ENCODE measurements around the gene ZNF384.
"Not testable (repeated sequence)": the region's sequence is repeated elsewhere in the genome, so short reads cannot be mapped to it uniquely, and the experiment has no call there.

The ZNF384 gene

DNA sequence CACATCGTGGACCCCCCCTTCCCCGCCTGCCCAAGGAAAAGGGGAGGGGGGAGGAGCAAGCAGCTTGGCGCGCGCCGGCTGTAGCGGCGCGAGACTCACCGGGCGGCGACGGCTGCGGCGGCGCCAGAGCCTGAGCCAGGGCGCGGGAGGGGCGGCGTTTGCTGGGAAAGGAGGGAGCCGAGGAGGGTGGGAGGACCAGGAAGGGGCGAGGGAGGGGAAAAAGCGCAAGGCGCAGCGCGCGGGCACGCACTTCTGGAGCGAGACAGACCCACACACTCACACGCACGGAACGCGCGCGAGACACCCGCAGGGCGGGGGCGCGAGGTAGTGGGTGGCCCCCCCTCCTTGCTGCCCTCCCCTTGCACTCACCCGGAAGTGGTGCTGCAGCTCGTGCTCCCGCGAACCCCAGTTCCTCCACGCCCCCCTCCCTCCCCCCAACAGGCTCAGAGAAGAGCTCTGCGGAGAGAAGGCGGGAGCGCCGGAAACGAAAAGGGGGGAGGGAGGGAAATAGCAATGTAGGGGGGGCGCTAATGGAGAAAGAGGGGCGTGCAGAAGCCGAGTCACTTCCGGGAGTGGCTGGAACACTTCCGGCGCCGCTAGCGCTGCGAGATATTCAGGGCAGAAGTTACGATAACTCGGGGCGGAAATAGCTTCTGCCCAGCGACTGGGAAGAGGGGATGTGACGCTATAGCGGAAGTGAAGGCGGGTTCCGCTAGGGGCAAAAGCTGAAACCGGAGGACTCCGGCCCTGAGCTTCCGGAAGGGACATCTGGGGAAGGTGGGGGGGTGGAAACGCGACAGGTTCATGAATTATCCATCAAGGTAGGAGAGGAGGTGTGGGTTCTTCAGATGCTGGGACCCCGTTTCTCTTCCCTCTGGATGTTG lies at the start of gene ZNF384:
Gene ZNF384, minus strand, starts transcription at position 377 of the 884 bp plus-strand sequence. CDS start 9,855 bp downstream, outside the sequence.
- peak; percentile 93 for DNase-seq (ENCODE audit: low spot score)

DNA sequence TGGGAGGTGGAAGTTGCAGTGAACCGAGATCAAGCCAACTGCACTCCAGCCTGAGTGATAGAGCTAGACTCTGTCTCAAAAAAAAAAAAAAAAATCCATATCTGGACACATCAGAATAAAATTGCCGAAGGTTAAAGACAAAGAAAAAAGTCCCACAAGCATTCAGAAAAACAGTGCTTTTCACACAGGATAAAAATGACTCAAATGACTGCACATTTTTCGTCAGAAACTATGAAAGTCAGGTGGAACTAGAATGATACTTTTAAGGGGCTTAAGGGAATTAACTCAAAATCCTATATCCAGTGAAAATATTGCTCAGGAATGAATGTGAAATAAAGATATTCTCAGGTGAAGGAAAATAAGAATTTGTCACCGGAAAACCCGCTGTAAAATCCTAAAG lies 47.6 kb upstream of the ZNF384 start:
- DNase-seq (ENCODE audit: low spot score) = no peak

DNA sequence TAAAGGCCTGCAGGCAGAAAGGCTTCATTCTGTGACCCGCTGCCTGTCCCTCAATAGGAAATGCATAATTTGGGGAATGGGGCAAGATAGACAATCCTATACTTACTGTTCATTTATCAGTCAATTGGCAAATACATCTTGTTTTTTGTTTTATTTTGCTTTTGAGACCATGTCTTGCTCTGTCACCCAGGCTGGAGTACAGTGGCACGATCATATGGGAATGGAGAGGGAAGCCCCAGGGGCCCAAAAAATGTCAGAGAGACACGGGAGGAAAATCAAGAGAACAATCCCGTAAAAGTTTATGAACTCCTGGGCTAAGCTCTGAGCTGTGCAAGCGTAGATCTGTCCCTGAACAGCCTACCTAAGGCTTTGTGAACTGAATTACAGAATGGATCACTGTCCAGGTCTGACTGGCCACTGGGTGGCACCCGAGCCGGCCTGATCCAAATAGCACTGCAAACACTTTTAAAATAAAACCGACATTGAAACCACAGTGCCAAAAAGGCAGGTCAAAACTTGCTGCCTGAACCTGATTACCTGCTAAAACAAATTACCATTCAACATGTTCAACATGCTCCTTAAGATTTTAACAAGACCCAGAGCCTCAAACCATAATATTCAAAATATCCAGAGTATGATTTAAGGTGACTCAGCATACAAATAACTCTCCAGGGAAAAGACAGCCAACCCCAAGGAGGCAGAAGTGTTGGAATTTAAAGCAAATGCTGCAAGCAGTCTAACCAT lies 46.4 kb upstream of the ZNF384 start:
- no peak for DNase-seq (ENCODE audit: low spot score)

DNA sequence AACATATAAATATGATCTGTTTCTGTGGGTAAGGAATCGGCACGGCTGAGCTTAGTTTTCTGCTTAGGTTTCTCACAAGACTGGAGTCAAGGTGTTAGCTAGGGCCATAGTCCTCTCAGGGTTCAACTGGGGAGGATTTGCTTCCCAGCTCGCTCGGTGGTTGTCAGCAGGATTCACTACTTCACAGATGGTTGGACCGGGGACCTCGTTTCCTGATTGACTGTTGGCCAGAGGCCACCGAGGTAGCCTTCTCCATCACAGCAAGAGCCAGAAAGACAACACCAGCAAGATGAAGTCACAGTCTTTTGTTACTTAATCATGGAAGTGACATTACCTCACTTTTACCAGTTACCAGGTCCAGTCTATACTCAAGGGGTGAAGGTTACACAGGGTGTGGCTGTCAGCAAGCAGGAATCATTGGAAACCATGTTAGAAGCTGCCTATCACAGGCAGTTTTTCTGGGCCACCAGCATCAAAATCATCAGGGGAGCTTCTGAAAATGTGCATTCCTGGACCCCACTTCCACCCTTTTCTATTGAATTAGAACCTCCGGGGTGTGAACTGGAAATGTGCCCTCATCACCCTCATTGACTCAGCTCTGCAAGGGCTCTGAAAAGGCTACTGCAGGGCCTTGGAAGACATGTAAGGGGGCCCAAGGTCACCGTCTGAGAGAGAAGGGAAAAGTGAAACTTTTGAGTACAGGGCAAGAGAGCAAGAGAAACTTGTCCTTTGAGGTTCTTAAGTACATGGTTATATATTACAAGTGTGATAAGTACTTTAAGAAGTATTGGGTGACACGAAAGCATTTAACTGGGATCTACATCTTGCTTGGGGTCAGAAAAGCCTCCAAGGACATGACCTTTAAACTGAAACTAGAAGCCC lies 45.6 kb upstream of the ZNF384 start:
- no peak for DNase-seq (ENCODE audit: low spot score)

DNA sequence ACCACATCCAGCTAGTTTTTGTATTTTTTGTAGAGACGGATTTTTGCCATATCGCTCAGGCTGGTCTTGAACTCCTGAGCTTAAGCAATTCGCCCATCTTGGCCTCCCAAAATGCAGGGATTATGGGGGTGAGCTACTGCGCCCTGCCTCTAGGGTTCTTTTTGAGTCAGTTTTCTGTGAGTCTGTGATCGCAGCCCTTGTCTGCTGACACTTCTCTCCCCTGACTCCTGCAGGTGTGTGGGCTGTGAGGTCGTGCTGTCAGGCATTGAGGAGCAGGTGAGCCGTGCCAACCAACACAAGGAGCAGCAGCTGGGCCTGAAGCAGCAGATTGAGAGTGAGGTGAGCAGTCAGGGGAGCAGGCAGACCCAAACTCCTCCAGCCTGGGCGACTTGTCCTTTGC lies 41.0 kb upstream of the ZNF384 start:
- no peak for DNase-seq (ENCODE audit: low spot score)

DNA sequence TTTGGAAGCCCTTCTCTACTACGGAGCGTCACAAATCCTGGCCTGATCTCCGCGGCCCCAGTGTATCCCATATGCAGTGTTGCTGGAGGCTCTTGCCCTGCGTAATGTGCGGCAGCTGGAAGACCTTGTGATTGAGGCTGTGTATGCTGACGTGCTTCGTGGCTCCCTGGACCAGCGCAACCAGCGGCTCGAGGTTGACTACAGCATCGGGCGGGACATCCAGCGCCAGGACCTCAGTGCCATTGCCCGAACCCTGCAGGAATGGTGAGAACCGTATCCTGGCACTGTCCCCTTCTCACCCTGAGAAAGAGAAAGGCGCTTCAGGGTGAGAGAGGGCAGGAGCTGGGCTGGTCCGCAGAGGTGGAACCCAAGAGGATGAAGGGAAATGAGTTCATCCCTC lies 40.0 kb upstream of the ZNF384 start:
- no peak for DNase-seq (ENCODE audit: low spot score)

DNA sequence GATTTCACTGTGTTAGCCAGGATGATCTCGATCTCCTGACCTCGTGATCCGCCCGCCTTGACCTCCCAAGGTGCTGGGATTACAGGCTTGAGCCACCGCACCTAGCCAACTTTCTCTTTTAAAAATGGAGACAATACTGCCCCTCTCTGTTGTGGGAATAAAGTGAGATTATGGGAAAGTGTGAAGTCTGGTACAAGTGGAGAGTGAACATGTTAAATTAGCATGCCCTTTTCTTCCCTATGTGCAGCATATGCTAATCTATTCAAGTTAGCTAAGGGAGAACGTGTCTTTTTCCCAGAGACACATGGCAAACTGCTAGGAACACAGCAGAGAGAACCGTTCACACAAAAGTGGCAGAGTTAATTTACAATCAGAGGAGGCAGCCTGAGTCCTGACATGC lies 36.2 kb upstream of the ZNF384 start:
- no peak for DNase-seq (ENCODE audit: low spot score)

DNA sequence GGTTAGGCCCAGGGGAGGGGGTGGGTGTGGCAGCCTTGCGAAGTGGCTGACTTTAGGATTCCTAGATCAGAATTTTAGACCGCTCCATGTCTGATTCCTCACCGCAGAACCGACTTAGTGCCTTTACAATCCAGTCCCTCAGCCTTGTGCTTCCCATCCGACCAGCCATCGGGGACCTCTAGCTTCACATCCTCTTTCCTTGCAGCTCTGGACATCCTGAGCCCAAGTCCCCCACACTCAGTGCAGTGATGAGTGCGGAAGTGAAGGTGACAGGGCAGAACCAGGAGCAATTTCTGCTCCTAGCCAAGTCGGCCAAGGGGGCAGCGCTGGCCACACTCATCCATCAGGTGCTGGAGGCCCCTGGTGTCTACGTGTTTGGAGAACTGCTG lies 35.2 kb upstream of the ZNF384 start:
- no peak for DNase-seq (ENCODE audit: low spot score)

DNA sequence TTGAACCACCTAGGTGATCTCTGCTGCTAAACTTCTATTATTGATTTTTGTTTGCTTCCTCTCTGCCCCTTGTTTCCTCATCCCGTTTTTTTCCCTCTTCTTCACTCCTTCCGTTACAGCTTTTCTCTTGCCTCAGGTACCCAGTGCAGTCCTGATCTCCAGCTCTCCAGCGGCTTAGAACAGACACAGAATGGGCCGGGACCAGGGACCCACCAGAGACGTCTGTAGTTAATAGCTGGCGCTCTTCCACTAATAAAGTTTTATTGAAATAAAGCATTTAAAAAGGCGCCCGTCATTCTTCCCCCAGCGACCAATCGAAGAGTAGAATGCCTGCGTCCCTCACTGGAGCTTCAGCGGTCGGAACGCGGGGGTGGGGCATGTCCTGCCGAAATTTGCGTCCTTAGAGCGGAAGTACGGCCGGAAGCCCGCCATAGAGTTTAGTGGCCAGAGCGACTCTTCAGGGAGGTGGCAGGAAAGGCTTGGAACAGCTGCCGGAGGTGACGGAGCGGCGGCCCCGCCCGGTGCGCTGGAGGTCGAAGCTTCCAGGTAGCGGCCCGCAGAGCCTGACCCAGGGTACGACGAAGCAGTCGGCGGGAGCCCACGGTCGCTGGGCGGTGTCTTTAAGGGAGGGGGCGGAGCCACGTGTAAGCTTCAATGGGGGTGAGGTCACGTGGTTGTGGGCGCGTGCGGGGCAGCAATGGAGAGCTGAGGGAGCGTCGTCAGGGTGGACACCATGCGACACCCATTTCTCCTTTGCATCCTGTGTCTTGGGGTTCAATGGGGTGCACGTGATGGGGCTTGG lies 34.6 kb upstream of the ZNF384 start, which contains the start of gene COPS7A:
Gene COPS7A, plus strand, starts transcription at position 440 of the 802 bp plus-strand sequence. CDS start 611 bp downstream, outside the sequence.
- peak; percentile 96 for DNase-seq (ENCODE audit: low spot score)

DNA sequence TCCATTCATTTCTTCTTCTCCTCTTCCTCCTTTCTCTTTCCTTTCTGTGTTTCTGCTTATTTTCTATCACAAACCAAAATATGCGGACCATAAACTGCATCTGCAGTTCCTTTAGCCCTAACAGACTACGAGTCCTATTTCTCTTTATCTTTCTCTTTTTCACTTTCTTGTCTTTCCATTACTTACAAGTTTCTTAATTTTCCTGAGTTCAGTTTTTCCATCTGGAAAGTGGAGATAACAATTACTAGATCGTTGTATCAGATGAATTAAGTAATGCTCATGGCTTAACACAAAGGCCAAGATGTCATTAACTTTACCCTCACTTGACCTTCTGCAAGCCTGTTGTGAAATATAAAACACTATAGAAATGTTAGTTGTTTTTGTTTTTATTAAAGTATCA lies 33.7 kb upstream of the ZNF384 start:
- no peak for DNase-seq (ENCODE audit: low spot score)

DNA sequence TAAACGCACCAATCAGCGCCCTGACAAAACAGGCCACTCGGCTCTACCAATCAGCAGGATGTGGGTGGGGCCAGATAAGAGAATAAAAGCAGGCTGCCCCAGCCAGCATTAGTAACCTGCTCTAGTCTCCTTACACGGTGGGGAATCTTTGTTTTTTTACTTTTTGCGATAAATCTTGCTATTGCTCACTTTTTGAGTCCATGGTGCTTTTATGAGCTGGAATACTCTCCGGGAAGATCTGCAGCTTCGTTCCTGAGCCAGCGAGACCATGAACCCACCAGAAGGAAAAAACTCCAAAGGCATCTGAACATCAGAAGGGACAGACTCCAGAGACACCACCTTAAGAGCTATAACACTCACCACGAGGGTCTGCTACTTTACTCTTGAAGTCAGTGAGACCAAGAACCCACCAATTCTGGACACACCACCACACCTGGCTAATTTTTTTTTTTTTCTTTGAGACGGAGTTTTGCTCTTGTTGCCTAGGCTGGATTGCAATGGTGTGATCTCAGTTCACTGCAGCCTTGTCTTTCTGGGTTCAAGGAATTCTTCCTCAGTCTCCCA lies 27.8 kb upstream of the ZNF384 start:
- no peak for DNase-seq (ENCODE audit: low spot score)

DNA sequence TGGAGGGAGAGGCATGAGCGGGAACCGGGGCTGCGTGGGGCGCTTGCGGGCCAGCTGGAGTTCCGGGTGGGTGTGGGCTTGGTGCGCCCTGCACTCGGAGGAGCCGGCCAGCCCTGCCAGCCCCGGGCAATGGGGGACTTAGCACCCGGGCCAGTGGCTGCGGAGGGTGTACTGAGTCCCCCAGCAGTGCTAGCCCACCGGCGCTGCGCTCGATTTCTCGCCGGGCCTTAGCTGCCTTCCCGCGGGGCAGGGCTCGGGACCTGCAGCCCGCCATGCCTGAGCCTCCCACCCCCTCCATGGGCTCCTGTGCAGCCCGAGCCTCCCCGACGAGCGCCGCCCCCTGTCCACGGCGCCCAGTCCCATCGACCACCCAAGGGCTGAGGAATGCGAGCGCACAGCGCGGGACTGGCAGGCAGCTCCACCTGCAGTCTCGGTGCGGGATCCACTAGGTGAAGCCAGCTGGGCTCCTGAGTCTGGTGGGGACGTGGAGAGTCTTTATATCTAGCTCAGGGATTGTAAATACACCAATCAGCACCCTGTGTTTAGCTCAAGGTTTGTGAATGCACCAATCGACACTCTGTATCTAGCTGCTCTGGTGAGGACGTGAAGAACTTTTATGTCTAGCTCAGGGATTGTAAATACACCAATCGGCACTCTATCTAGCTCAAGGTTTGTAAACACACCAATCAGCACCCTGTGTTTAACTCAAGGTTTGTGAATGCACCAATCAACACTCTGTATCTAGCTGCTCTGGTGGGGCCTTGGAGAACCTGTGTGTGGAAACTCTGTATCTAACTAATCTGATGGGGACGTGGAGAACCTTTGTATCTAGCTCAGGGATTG lies 27.1 kb upstream of the ZNF384 start:
- not testable (repeated sequence) for DNase-seq (ENCODE audit: low spot score)

DNA sequence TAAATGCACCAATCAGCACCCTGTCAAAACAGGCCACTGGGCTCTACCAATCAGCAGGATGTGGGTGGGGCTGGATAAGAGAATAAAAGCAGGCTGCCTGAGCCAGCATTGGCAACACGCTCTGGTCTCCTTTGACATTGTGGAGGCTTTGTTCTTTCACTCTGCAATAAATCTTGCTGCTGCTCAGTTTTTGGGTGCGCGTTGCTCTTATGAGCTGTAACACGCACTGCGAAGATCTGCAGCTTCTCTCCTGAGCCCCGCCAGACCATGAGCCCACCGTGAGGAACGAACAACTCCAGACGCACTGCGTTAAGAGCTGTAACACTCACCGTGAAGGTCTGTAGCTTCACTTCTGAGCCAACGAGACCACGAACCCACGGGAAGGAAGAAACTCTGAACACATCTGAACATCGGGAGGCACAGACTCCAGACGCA lies 19.8 kb upstream of the ZNF384 start:
- no peak for DNase-seq (ENCODE audit: low spot score)

DNA sequence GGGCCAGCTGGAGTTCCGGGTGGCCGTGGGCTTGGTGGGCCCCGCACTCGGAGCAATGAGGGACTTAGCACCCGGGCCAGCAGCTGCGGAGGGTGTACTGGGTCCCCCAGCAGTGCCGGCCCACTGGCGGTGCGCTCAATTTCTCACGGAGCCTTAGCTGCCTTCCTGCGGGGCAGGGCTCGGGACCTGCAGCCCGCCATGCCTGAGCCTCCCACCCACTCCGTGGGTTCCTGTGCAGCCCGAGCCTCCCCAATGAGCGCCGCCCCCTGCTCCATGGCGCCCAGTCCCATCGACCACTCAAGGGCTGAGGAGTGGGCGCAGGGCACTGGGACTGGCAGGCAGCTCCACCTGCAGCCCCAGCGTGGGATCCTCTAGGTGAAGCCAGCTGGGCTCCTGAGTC lies 19.2 kb upstream of the ZNF384 start:
- not testable (repeated sequence) for DNase-seq (ENCODE audit: low spot score)

DNA sequence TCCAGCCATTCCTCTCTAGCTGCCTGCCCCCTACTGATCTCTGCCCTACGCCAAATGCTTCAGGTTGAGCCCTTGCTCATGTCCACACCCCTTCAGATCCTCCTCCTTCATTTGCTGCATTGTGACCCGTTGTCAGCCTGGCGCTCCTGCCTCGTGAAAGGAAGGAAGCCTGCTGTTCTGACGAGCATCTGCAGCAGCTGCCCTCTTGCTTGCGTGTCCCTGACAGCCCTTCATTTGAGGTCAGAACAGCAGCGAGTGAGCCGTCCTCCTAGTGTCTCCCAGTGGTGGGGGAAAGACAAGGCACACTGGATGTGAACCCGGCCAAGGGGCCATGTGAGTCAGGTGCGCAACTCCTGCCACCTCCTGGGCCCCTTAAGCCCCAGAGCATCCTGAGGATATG lies 14.5 kb upstream of the ZNF384 start:
- no peak for DNase-seq (ENCODE audit: low spot score)

DNA sequence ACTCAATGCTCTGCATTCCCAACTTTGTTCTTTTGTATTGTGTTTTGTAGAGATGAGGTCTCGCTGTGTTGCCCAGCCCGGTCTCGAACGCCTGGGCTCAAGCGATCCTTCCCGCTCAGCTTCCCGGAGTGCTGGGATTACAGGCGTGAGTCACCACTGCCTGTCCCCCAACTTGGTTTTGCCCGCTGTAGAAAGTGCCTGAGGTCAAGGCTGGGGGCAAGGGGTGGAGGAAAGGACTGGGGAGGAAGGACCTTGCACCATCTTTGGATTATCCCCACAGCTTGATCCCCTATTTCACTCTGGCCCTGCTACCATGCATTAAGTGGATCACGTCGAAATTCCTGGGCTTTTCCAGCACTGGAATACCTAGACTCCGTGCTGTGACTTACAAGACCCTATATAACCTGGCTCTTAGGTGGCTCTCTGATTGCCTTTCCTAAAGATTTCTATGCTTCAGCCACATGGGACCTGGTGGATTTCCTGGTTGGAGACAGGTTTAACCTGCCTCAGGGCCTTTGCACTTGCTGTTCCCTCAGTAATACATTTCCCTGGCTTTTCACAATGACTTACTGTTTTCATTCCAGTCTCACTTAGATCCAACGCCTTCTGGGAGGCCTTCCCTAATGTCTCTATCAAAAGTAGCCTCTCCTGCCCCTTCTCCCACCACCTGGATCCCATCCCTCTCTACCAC lies 12.0 kb upstream of the ZNF384 start:
- no peak for DNase-seq (ENCODE audit: low spot score)

DNA sequence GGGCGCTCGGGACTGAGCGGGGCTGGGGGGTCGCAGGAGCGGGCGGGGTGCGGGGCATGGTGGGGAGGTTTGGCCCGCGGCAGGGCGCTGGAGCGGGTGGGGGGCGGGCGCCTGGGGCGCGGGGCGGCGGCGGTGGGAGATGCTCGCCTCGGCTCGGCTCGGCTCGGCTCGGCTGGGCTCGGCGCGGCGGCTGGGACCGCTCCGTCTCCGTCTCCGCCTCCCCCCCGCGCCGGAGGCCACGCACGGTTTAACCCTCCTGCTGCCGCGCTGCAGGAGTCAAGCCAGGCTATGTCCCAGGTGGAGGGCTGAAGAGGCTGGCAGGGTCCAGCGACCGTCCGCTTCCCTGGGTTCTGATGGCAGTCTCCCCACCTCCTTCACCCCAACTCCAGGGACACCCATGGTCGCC lies 11.5 kb upstream of the ZNF384 start, which contains the start of gene PIANP:
Gene PIANP, minus strand, starts transcription at position 170 of the 406 bp plus-strand sequence. CDS start 2,754 bp downstream, outside the sequence.
- DNase-seq (ENCODE audit: low spot score) = peak; percentile 55

DNA sequence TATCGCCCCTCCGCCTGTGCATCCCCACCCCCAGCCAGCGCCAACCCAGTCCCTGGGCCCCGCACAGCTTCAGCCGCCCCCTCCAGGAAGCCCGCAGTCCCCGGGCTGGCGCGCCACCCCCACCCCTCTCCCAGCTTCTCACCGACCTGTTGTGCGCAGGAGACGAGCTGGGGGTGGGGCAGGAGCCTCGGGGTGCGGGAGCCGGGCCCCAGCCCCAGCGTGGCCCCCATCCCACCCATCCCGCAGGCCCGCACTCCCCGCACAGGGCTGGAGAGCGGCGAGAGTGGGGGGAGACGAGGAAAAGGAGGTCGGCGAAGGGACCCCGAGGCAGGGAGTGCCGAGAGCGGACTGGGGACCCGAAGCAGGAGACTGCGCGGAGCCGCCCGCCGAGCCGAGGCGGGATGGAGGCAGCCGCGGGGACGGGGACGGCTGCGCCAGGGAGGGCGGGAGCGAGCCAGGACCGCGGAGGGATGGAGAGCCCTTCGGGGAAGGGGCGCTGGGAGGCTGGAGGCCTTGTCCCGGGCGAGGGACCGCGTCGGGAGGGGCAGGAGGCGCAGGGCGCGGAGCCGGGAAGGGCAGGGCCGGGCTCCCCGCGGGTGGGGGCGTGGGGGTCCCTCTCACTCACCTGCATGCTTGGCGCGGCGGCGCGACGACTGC lies 10.9 kb upstream of the ZNF384 start:
- DNase-seq (ENCODE audit: low spot score) = no peak

Data from germinal center (tissue), 1 donor.